Naive thymus-derived CD8-positive, alpha-beta T cell (primary cell): ENCODE results near the gene BIK. TPM values are rescaled to one million over a fixed set of nuclear protein-coding genes. Genes with fewer than 3 reads are reported as not detected.
A peak's percentile ranks its signal among the peaks of the same experiment; 100 is the strongest.

ENCODE experiments used
- ATAC-seq, 2 donors: fragments of 150-1000 bp; cut with Tn5 transposase in 1 of 2; sonication (Bioruptor Pico), chemical (Tn5 transposase) in 1 of 2; 1 replicate in 1 of 2; 2 replicates in 1 of 2; pipeline ENCODE4 v1.10.0; 2021; ENCODE audit warnings: mild to moderate bottlenecking in 2 of 2, moderate library complexity in 2 of 2
- POLR2A ChIA-PET: fragments of 350-600 bp; sonication (Branson Sonifier 250); formaldehyde crosslinking; loops from one replicate; lab custom pipeline; 2021; ENCODE audit warnings: antibody characterized with exemption; lab: Charles Lee
- DNase-seq, 10 donors: peaks; one replicate each; pipeline versions ENCODE4 v3.0.0 to v3.0.0-alpha.2; 2020 to 2022
- H3K27ac Mint-ChIP-seq, 10 donors: one replicate each; pipeline ENCODE4 v1.8.0; 2020 to 2022; ENCODE audit warnings: mild to moderate bottlenecking in 10 of 10, mixed read lengths in 10 of 10, moderate library complexity in 4 of 10, inconsistent platforms in 1 of 10
- H3K27me3 Mint-ChIP-seq, 5 donors: one replicate each; pipeline ENCODE4 v1.8.0; 2021 to 2022; ENCODE audit warnings: mixed read lengths in 5 of 5
- H3K36me3 Mint-ChIP-seq, 3 donors: one replicate each; pipeline ENCODE4 v1.8.0; 2020 to 2022; ENCODE audit warnings: mixed read lengths in 3 of 3, mild to moderate bottlenecking in 2 of 3, inconsistent platforms in 1 of 3
- H3K4me1 Mint-ChIP-seq, 4 donors: one replicate each; pipeline ENCODE4 v1.8.0; 2021 to 2022; ENCODE audit warnings: mixed read lengths in 4 of 4
- H3K4me3 Mint-ChIP-seq, 10 donors: one replicate each; pipeline ENCODE4 v1.8.0; 2020 to 2022; ENCODE audit warnings: mild to moderate bottlenecking in 10 of 10, mixed read lengths in 10 of 10, moderate library complexity in 6 of 10, inconsistent platforms in 1 of 10
- H3K9me3 Mint-ChIP-seq, 9 donors: one replicate each; pipeline ENCODE4 v1.8.0; 2020 to 2022; ENCODE audit warnings: mixed read lengths in 9 of 9, mild to moderate bottlenecking in 3 of 9, inconsistent platforms in 1 of 9, moderate library complexity in 1 of 9
- polyA plus RNA-seq, 3 donors: library from polyadenylated mRNA; unstranded; fragments of 300-500 nt; fragmentation: Illumina TruSeq; gene quantifications; one replicate each; pipeline ENCODE4 v1.2.3, GENCODE V29; 2021
- total RNA-seq, 8 experiments: library from RNA in 2 of 8; stranded (reverse) in 2 of 8; gene quantifications; one replicate each; pipeline ENCODE4 v1.2.3 and lab custom pipeline; 2021 to 2026

BIK gene
- total and polyA plus RNA-seq, 5 experiments from 2014 or later = 2.6 to 6.1 (median 2.8) TPM

- no peak for ATAC-seq
- H3K27me3 Mint-ChIP-seq = no peaks in the 10 kb centered on the region
- no peak for DNase-seq
- peak overlapping the region in 2 of 10 donors; percentile 50 to 62 for H3K27ac Mint-ChIP-seq
- no peak overlapping the region for H3K4me3 Mint-ChIP-seq
- H3K9me3 Mint-ChIP-seq = no peaks in the 10 kb centered on the region
- POLR2A ChIA-PET = no interaction called here
- peaks cover 0 to 4% (median 2%) of the 10 kb centered on the region in 4 donors for H3K4me1 Mint-ChIP-seq
- peaks cover 0 to 42% (median 6%) of the 10 kb centered on the region in 3 donors for H3K36me3 Mint-ChIP-seq
These were observed 59.0 kb downstream of the BIK start for GRCh38 chr22:43169310-43170130.

DNA sequence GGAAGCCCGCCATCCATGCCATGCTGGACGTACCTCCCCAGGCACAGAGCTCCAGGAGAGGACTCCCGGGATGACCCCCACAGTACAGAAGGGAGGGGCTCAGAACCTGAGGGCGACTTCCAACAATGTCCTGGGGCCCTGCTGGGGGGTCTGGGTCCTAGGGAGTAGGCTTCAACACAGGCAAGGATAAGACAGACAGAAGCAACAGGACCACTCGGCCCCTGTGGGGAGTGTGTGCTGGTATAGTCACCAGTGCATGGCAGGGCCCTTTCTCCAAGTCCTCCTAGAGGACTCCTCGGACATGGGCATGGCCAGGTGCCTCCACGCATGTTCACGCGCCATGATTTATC lies 59.6 kb downstream of the BIK start:
- H3K36me3 Mint-ChIP-seq = peaks cover 0 to 42% (median 6%) of the 10 kb centered on the region in 3 donors
- no peak overlapping the region for H3K4me3 Mint-ChIP-seq
- DNase-seq = no peak
- no peaks in the 10 kb centered on the region for H3K9me3 Mint-ChIP-seq
- peak overlapping the region in 1 of 10 donors; percentile 81 for H3K27ac Mint-ChIP-seq
- H3K4me1 Mint-ChIP-seq = peaks cover 0 to 4% (median 1%) of the 10 kb centered on the region in 4 donors
- POLR2A ChIA-PET = interaction anchor here (0.5 kb wide), 1 partner anchor 21 kb away, joined by 3 read pairs; no protein-coding TSS in a partner anchor
- H3K27me3 Mint-ChIP-seq = no peaks in the 10 kb centered on the region
- ATAC-seq = no peak

GRCh38 chr22:43171019-43171491 lies 60.5 kb downstream of the BIK start:
- ATAC-seq = no peak
- Mint-ChIP-seq H3K36me3 (peaks cover 0 to 46% (median 6%) of the 10 kb centered on the region in 3 donors), H3K27me3 (no peaks in the 10 kb centered on the region), H3K9me3 (no peaks in the 10 kb centered on the region), H3K4me3 (no peak overlapping the region), H3K27ac (peak overlapping the region in 1 of 10 donors; percentile 71), H3K4me1 (peaks cover 0 to 4% (median 2%) of the 10 kb centered on the region in 4 donors)
- no peak for DNase-seq
- POLR2A ChIA-PET = no interaction called here

DNA sequence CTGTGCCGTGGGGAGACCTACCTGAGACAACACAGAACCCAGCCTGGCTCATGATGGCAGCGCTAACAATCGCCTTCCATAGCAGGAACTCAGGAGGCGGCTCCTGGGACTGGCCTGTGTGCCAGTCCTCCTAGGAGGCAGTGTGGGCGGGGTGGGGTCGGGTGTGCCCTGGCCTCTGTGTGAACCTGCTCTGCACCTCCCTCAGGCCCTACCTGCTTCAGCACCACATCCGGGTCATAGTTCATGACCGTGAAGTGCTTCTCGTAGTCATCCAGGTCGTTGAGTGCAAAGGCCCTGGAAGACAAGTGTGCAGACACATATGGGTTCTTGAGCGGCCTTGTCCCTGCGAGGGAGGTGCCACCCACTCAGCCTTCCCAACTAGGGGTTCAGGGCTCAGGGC lies 61.1 kb downstream of the BIK start:
- Mint-ChIP-seq H3K9me3 (no peaks in the 10 kb centered on the region), H3K27me3 (no peaks in the 10 kb centered on the region), H3K4me1 (peaks cover 0 to 4% (median 2%) of the 10 kb centered on the region in 4 donors), H3K27ac (no peak overlapping the region), H3K4me3 (no peak overlapping the region), H3K36me3 (peaks cover 0 to 49% (median 6%) of the 10 kb centered on the region in 3 donors)
- POLR2A ChIA-PET = no interaction called here
- ATAC-seq = no peak
- peak in 1 of 10 donors; percentile 56 for DNase-seq

GRCh38 chr22:43172191-43172590 lies 61.6 kb downstream of the BIK start:
- Mint-ChIP-seq H3K36me3 (peaks cover 0 to 46% (median 6%) of the 10 kb centered on the region in 3 donors), H3K9me3 (no peaks in the 10 kb centered on the region), H3K27me3 (no peaks in the 10 kb centered on the region), H3K4me1 (peaks cover 0 to 4% (median 2%) of the 10 kb centered on the region in 4 donors), H3K4me3 (no peak overlapping the region), H3K27ac (no peak overlapping the region)
- no peak for DNase-seq
- no peak for ATAC-seq
- POLR2A ChIA-PET = no interaction called here

DNA sequence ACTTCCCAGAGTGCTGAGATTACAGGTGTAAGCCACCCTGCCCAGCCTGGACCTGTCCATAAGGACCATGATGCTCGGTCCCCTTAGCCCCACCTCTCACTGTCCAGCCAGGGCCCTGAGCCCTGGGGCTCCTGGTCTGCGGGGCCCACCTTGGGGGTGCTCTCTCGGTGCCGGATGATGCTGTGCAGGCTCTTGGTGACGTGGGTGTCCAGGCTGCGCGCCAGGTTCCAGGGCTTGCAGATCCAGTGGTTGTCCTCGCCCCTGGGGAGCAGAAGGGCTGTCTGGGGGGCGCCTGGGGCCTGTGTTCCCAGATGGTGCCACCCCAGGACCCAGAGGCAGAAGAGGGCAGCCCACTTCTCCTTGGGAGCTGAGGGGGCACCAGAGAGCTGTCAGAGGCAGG lies 63.0 kb downstream of the BIK start:
- H3K4me3 Mint-ChIP-seq = no peak overlapping the region
- no peaks in the 10 kb centered on the region for H3K9me3 Mint-ChIP-seq
- ATAC-seq = no peak
- DNase-seq = no peak
- H3K36me3 Mint-ChIP-seq = peaks cover 0 to 48% (median 5%) of the 10 kb centered on the region in 3 donors
- H3K4me1 Mint-ChIP-seq = peaks cover 0 to 4% (median 2%) of the 10 kb centered on the region in 4 donors
- H3K27me3 Mint-ChIP-seq = no peaks in the 10 kb centered on the region
- H3K27ac Mint-ChIP-seq = no peak overlapping the region
- POLR2A ChIA-PET = no interaction called here

DNA sequence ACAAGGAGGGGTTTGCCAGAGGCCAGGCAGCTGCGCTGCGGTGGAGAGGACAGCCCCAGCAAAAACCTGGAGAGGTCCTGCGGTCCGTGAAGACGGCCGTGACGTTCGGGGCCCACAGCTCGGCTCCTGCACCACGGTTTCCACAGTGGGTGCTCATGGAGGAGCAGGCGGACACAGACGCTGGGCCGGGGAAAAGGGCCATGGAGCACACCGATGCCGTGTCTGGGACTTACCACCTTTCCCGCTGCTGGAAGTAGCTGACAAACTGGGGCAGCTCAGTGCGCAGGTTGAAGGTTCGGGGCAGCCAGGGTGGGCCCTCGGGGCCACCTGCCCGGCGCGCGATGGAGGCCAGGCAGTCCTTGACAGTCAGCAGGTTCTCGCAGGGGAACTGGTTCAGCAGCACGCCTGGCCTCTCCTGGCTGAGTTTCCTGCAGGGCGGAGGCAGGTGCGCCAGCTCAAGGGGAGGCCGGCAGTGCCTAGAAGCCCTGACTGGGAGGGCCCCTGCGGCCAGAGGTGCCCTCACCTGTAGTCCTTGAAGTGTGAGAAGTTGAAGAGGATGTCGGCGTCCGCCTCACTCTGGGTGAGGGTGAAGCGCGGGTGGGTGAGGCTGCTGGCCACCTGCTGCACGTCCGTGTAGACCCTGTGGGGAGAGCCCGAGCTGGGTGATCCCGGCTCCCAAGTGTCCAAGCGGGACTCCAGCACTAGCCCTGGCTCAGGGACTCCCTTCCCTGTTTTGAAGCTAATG lies 63.6 kb downstream of the BIK start:
- POLR2A ChIA-PET = no interaction called here
- H3K36me3 Mint-ChIP-seq = peaks cover 0 to 50% (median 9%) of the 10 kb centered on the region in 3 donors
- no peak overlapping the region for H3K4me3 Mint-ChIP-seq
- DNase-seq (peak in 1 of 10 donors; percentile 31), ATAC-seq (no peak)
- H3K27me3 Mint-ChIP-seq = no peaks in the 10 kb centered on the region
- no peaks in the 10 kb centered on the region for H3K9me3 Mint-ChIP-seq
- H3K27ac Mint-ChIP-seq = no peak overlapping the region
- H3K4me1 Mint-ChIP-seq = peaks cover 0 to 4% (median 2%) of the 10 kb centered on the region in 4 donors

- Mint-ChIP-seq H3K27ac (no peak overlapping the region), H3K27me3 (no peaks in the 10 kb centered on the region), H3K4me3 (no peak overlapping the region), H3K9me3 (no peaks in the 10 kb centered on the region), H3K36me3 (peaks cover 0 to 58% (median 15%) of the 10 kb centered on the region in 3 donors), H3K4me1 (peaks cover 0 to 4% (median 2%) of the 10 kb centered on the region in 4 donors)
- ATAC-seq = no peak
- DNase-seq = peak in 1 of 10 donors; percentile 60
- POLR2A ChIA-PET = no interaction called here
These were observed 64.5 kb downstream of the BIK start for GRCh38 chr22:43174941-43175531.

DNA sequence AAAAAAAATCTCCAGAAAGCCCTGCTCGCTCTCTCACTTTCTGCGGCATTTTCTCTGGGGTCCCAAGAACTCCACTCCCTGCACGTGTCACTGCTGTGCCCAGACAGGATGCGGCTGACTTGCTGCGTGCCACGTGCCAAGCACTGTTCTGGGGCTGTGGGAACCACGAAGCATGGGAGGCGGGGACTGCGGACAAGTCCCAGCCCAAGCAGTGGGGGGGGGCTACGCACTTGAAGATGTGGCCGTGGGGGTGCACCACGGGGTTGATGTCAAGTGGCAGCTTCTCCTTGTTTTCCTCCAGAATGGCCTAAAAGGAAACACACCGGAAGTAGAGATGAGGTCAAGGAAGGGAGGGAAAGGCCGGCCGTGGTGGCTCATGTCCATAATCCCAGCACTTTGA lies 65.5 kb downstream of the BIK start:
- H3K4me3 Mint-ChIP-seq = no peak overlapping the region
- DNase-seq (peak in 1 of 10 donors; percentile 24), ATAC-seq (no peak)
- peaks cover 0 to 3% (median 0%) of the 10 kb centered on the region in 4 donors for H3K4me1 Mint-ChIP-seq
- POLR2A ChIA-PET = no interaction called here
- peak overlapping the region in 2 of 10 donors; percentile 25 to 29 for H3K27ac Mint-ChIP-seq
- H3K27me3 Mint-ChIP-seq = no peaks in the 10 kb centered on the region
- peaks cover 0 to 51% (median 15%) of the 10 kb centered on the region in 3 donors for H3K36me3 Mint-ChIP-seq
- H3K9me3 Mint-ChIP-seq = no peaks in the 10 kb centered on the region

DNA sequence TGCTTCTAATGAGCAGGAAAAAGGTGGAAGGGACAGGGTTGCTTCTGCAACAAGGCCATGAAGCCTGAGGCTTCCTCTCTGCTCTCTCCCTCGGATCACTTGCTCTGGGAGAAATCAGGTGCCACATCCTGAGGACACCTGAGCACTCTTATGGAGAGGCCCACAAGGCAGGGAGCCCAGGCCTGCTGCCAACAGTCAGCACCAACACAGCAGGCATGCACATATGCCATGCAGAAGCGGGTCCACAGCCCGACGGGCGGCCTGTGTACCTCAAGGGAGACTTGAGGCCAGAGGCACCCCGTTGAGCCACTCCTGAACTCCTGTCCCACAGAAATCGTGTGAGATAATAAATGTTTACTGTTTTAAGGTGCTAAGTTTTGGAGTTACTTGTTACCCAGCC lies 66.9 kb downstream of the BIK start:
- Mint-ChIP-seq H3K27me3 (no peaks in the 10 kb centered on the region), H3K9me3 (no peaks in the 10 kb centered on the region), H3K27ac (no peak overlapping the region), H3K4me3 (no peak overlapping the region), H3K4me1 (peaks cover 0 to 6% (median 4%) of the 10 kb centered on the region in 4 donors), H3K36me3 (peaks cover 0 to 47% (median 15%) of the 10 kb centered on the region in 3 donors)
- DNase-seq = peak in 1 of 10 donors; percentile 40
- ATAC-seq = no peak
- POLR2A ChIA-PET = no interaction called here
